HG02840 (cell line): ENCODE data around the gene C4orf17.
A peak's percentile ranks its signal among the peaks of the same experiment; 100 is the strongest.

Experiments
- ATAC-seq: cut with Tn5 transposase; IDR thresholded peaks from one replicate; pipeline ENCODE4 v1.9.1; 2021; ENCODE audit warnings: mild to moderate bottlenecking, moderate library complexity, moderate number of reproducible peaks; ENCODE audit not compliant: unreplicated experiment, low FRiP score

The C4orf17 gene

DNA sequence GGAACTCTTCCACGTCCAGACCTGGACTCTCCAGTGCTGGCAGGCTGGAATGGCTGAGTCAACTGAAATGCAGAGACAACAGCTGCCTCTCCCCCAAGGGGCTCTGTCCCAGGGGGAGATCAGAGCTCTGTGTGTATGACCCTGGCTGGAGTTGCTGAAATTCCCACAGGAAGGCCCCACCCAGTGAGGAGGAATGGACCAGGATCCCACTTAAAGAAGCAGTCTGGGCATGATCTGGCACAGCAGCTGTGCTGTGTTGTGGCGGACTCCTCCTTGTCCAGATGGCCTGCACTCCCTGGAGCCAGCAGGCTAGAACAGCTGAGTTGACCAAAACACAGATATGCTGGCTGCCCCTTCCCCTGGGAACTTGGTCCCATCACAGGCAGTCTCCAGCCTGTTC is 25.4 kb downstream of the C4orf17 start:
- no peak for ATAC-seq

DNA sequence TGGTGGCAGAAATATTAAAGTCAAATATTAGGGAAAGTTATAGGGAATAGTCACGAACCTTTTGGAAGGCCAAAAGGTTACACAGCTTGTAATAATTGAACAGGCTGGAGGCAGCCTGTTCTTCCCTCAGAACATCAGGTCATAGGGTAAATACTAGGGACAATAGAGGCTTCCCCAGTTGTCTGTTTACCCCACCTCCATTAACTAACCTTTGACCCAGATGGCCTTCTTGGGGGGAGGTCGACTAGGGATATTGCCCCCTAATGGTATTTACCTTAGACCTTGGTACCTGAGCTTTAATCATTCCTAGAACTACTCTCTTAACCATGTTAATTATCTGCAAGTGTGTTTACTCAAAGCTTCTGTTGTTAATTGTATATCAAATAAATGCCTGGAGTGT is 26.0 kb downstream of the C4orf17 start:
- no peak for ATAC-seq

- ATAC-seq, result no peak
These were observed 26.9 kb downstream of the C4orf17 start for GRCh38 chr4:99537674-99538073.

DNA sequence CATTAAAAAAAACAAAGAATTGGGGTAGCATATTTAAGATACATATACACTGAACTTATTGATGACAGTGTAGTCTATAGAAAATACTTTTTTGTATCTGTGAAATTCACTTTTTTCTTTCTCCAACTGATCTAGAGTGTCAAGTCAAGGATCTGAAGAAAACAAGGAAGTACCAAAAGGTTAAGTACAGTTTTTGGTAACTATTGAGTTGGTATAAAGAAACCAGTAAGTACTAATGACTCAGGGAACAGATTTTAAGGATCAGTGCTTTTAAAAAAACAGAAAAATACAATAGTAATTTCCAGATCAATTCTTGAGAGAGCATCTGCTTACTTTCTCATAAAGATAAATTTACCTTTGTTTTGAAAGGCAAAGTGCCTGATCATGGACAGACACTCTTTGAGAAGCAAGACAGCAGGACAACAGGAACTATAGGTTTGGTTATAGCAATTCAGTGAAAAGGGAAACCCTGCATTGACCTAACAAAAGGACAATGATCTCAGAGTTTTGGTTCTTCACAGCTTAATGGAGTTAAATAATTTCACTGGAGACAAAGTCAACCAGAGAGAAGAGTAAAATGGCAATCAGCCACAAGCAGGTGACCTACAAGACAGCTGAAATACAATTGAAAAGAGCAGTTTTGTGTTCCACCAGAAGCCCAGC is 29.6 kb downstream of the C4orf17 start:
- ATAC-seq, result no peak

- no peak for ATAC-seq
These were observed 42.1 kb downstream of the C4orf17 start for GRCh38 chr4:99552872-99553271.

DNA sequence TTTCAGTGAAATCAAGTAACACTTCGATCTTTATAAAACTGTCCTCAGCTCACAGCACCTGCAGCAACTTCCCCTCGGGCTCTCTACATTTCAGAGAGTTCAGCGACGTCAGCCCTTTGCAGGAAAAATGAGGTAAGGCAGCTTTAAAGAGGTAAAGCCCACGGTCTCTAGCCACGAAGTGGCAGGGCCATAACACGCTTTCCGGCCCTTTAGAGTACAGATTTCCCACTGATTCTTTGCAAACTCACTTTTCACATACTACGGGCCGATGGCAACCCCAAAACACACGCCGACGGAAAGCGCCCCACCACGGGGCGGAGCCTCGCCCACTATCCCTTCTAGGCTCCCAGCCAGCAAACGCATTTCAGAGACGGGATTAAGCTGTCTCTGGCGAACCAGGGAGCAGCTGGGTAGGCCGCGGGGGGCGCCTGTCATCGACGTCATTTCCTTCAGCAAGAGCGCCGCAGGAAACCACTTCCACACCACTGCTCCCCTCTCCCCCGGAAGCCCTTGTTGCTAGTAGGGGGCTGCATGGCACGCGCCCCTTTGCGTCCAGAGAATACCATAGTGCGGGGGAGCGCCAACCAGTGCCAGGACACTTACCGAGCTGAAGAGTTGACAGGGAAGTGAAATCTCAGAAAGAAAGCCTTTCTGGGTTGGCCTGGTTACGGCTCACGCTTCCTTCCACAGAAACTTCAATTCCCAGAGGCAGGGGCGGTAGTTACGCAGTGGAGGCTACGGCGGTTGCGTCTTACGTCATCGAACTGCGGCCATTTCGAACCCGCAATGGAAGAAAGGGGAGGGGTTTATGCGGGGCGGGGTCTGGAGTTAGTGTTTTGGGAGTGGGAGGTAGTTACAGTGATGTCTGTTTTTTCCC is 52.7 kb downstream of the C4orf17 start, which contains the start of gene TRMT10A:
TSS of gene TRMT10A (minus strand) at position 730 of the 877 bp plus-strand sequence. CDS start 4,701 bp downstream, outside the sequence.
- peak; percentile 97 for ATAC-seq

DNA sequence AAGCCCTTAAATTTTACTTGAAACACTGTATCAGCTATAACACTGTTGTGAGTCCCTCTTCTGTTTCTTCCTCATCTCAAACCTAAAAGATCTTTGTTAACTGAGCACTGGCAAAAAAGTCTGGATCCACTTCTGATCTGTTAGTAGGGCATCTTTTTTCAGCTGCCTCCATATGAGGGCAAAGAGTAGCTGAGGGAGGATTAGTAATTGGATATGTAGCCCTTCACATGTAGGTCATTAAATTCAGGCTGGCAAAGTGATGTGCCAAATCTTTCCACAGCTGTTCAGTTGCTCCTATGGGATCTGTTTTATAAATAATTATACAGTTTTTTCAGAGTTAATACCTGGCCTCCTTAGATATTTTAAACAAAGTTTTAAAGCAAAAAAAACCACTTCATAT is 54.1 kb downstream of the C4orf17 start:
- no peak for ATAC-seq

- no peak for ATAC-seq
These were observed 61.1 kb downstream of the C4orf17 start for GRCh38 chr4:99571883-99572282.

DNA sequence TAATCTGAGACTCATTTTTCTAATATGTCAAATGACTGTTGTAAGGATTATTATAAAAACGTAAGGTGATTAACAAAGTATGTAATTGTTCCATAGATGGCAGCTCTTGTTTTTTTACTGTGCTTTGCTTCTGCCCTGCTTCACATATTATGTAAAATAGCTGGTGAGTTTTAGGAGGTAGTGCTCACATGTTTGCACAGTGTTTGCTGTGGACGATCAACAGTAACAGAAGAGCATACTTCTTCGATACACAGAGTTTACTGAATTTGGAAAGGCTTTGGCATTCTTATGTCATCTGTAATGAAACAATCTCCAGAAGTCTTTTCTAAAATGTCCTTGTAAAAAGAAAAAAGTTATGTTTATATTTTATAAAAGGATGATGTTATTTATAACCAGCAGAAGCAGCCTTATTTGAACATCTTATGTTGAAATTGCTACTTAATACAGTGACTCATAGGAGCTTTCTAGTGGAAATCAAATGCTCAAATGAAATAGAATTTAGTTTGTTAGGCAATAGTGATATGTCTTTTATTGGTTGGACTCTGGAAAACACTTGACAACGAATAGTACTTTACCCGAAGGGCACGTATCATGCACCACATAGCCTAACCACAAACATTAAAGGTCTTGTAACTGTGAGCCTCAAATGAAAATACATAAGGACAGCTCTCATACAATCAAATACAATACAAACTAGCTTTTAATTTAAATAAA is 61.9 kb downstream of the C4orf17 start:
- ATAC-seq, result no peak

GRCh38 chr4:99573735-99574368 is 63.0 kb downstream of the C4orf17 start:
- no peak for ATAC-seq

GRCh38 chr4:99574530-99575324 is 63.9 kb downstream of the C4orf17 start, which contains the start of gene MTTP:
MTTP (plus strand) TSS chr4:99574824; CDS start chr4:99574910, 86 bp downstream.
- peak; percentile 81 for ATAC-seq

DNA sequence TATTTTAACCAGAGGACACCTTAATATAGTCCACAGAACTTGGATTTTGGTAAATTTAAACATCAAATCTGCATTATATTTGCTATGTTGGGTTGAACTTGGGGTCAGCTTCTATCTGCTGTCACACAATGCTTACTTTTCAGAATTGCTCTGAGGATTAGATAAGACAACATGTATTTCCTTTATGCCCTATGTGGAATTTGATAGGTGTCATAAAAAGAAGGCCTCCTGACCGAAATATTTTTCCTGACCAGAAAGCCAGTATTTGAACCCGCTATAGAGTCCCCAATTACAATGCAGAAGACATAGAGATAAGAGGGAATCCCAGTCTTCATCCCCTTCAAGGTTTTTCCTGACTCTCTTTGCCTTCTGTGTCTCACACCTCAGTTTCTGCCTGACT is 67.9 kb downstream of the C4orf17 start:
- no peak for ATAC-seq

DNA sequence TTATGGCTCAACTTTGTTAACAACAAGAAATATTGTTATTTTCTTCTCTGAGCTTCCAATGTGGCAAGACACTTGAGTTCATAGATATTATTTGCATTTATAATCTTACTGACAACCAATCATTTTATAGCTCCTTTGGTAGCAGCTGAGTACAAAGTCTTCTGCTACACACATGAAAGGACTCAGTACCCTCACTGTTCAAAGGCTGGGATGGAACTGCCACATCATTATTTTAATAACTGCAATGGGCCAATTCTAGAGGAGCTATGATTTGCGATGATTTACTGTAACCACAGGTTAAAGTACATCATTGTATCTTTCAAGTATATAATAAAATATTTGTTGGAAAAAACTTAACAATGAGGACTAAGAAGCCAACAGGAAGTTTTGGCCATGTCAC is 74.7 kb downstream of the C4orf17 start:
- ATAC-seq, result no peak

GRCh38 chr4:99586322-99586721 is 75.5 kb downstream of the C4orf17 start:
- no peak for ATAC-seq

DNA sequence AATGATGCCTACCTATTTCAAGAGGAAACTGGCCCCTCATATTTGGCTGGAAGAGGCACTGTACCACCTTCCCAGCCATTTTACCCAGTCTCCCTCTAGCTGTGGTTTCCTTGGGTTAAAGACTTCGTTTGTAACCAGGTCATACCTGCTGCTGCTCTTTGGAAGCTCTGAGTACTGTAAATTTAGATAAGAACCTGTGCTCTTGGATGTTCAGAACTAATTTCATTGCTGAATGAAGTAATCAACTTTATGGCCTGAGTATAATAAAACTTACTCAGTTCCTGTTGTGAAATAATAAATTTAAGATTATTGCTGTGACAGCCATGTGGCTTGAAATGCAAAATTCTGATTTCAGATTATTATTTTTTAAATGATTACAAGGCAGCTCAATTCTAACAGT is 76.0 kb downstream of the C4orf17 start:
- ATAC-seq, result no peak

- ATAC-seq, result no peak
These were observed 76.5 kb downstream of the C4orf17 start for GRCh38 chr4:99587309-99587708.

DNA sequence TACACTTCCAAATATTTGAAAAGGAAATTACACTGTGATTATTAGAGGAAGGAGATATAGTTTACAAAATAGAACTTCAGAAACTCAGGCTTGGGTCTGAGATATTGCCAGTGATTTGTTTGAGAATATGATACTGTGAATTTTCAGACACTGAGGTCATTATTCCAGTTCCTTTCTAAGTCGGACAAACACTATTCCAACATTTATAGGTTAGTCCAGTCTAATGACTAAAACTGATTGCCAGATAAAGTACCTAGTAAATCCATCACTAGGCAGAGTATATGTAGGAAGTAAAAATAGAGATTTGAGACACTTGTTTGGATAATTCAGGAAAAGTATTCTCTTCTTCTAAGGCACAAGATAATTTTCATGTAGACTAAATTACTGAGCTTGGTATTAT is 77.0 kb downstream of the C4orf17 start:
- no peak for ATAC-seq

- ATAC-seq, result no peak
These were observed 80.9 kb downstream of the C4orf17 start for GRCh38 chr4:99591757-99592156.
